HG03045 (cell line): ENCODE results near the gene IFIT3.

ENCODE experiments used
- ATAC-seq: cut with Tn5 transposase; IDR thresholded peaks from one replicate; pipeline ENCODE4 v1.9.1; 2021; ENCODE audit warnings: mild to moderate bottlenecking, moderate library complexity; ENCODE audit not compliant: unreplicated experiment

Gene IFIT3

GRCh38 chr10:89355394-89355931 is 27.7 kb downstream of the IFIT3 start:
- no peak for ATAC-seq

GRCh38 chr10:89357096-89357495 is 29.3 kb downstream of the IFIT3 start:
- no peak for ATAC-seq

- no peak for ATAC-seq
These were observed 30.2 kb downstream of the IFIT3 start for GRCh38 chr10:89357975-89358374.

- no peak for ATAC-seq
These were observed 32.4 kb downstream of the IFIT3 start for GRCh38 chr10:89360157-89360556.

- ATAC-seq, result no peak
These were observed 35.1 kb downstream of the IFIT3 start for GRCh38 chr10:89362929-89363328.

- no peak for ATAC-seq
These were observed 36.1 kb downstream of the IFIT3 start for GRCh38 chr10:89363729-89364442.

GRCh38 chr10:89364531-89364930 is 36.7 kb downstream of the IFIT3 start:
- ATAC-seq, result no peak

- peak; percentile 66 for ATAC-seq
These were observed 39.7 kb downstream of the IFIT3 start for GRCh38 chr10:89367529-89367928.

- no peak for ATAC-seq
These were observed 40.3 kb downstream of the IFIT3 start for GRCh38 chr10:89368129-89368528.

- ATAC-seq, result no peak
These were observed 41.6 kb downstream of the IFIT3 start for GRCh38 chr10:89369156-89370105.

GRCh38 chr10:89371079-89371478 is 43.3 kb downstream of the IFIT3 start:
- no peak for ATAC-seq

- no peak for ATAC-seq
These were observed 44.2 kb downstream of the IFIT3 start for GRCh38 chr10:89371987-89372386.

- ATAC-seq, result no peak
These were observed 46.3 kb downstream of the IFIT3 start for GRCh38 chr10:89373916-89374711.

GRCh38 chr10:89374713-89375141 is 46.9 kb downstream of the IFIT3 start:
- ATAC-seq, result no peak

GRCh38 chr10:89377705-89378637 is 50.2 kb downstream of the IFIT3 start, which contains the start of gene IFIT1B:
Gene IFIT1B, plus strand, starts transcription at chr10:89378056. Its CDS starts 80 bp downstream, at chr10:89378136.
- no peak for ATAC-seq

- ATAC-seq, result no peak
These were observed 51.3 kb downstream of the IFIT3 start for GRCh38 chr10:89379103-89379502.

GRCh38 chr10:89382757-89383156 is 55.0 kb downstream of the IFIT3 start:
- no peak for ATAC-seq

GRCh38 chr10:89384474-89385340 is 56.9 kb downstream of the IFIT3 start:
- no peak for ATAC-seq

- no peak for ATAC-seq
These were observed 61.0 kb downstream of the IFIT3 start for GRCh38 chr10:89388806-89389205.
